SK-N-SH treated with all-trans-retinoic acid at 6 μM for 48 hours (cell line): ENCODE data around the gene BIK.

Source experiments
- ATAC-seq: fragments of 200-7000 bp; cut with Tn5 transposase; 3 replicates; pipeline ENCODE4 v1.9.1; 2020; ENCODE audit warnings: mild to moderate bottlenecking, moderate library complexity
- ARNTL ChIP-seq: fragments of 450-650 bp; formaldehyde crosslinking; IDR thresholded peaks from 2 replicates; pipeline ENCODE4 v1.5.0; 2020; ENCODE audit warnings: low read depth, mild to moderate bottlenecking, moderate library complexity, borderline replicate concordance
- BACH2 ChIP-seq: fragments of 250-450 bp; sonication (Bioruptor Pico); IDR thresholded peaks from 2 replicates; pipeline ENCODE4 v1.9.0; 2021; ENCODE audit warnings: mild to moderate bottlenecking, borderline replicate concordance
- CREB5 ChIP-seq: fragments of 250-450 bp; sonication (Bioruptor Pico); IDR thresholded peaks from 2 replicates; pipeline ENCODE4 v1.5.1; 2020; ENCODE audit warnings: low read depth, mild to moderate bottlenecking, moderate library complexity
- CSDC2 ChIP-seq: fragments of 250-450 bp; sonication (Bioruptor Pico); IDR thresholded peaks from 2 replicates; pipeline ENCODE4 v1.5.0; 2020; ENCODE audit warnings: mild to moderate bottlenecking, moderate library complexity
- CSRNP3 ChIP-seq: fragments of 250-450 bp; sonication (Bioruptor Pico); IDR thresholded peaks from 2 replicates; pipeline ENCODE4 v1.5.1; 2021; ENCODE audit warnings: mild to moderate bottlenecking, moderate library complexity
- ESRRG ChIP-seq: fragments of 250-450 bp; sonication (Bioruptor Pico); IDR thresholded peaks from 2 replicates; pipeline ENCODE4 v1.6.1; 2021; ENCODE audit warnings: mild to moderate bottlenecking
- GLIS3 ChIP-seq: fragments of 250-450 bp; sonication (Bioruptor Pico); IDR thresholded peaks from 2 replicates; pipeline ENCODE4 v1.5.0; 2020; ENCODE audit warnings: mild to moderate bottlenecking, moderate library complexity
- PATZ1 ChIP-seq: fragments of 250-450 bp; sonication (Bioruptor Pico); IDR thresholded peaks from 2 replicates; pipeline ENCODE4 v1.8.0; 2020; ENCODE audit warnings: mild to moderate bottlenecking, moderate library complexity, borderline replicate concordance
- PPARA ChIP-seq: fragments of 250-450 bp; sonication (Bioruptor Pico); IDR thresholded peaks from 2 replicates; pipeline ENCODE4 v1.5.0; 2020; ENCODE audit warnings: mild to moderate bottlenecking, borderline replicate concordance
- RARB ChIP-seq: fragments of 250-450 bp; sonication (Bioruptor Pico); IDR thresholded peaks from 2 replicates; pipeline ENCODE4 v1.8.0; 2021; ENCODE audit warnings: mild to moderate bottlenecking, moderate library complexity
- SNAI2 ChIP-seq: fragments of 250-450 bp; sonication (Bioruptor Pico); IDR thresholded peaks from 2 replicates; pipeline ENCODE4 v1.5.0; 2020; ENCODE audit warnings: mild to moderate bottlenecking, moderate library complexity
- TCF4 ChIP-seq: fragments of 250-450 bp; sonication (Bioruptor Pico); IDR thresholded peaks from 2 replicates; pipeline ENCODE4 v1.8.0; 2021; ENCODE audit warnings: mild to moderate bottlenecking, moderate library complexity, borderline replicate concordance
- TOX ChIP-seq: fragments of 250-450 bp; sonication (Bioruptor Pico); IDR thresholded peaks from 2 replicates; pipeline ENCODE4 v1.8.0; 2021; ENCODE audit warnings: mild to moderate bottlenecking, moderate library complexity, borderline replicate concordance
- TSHZ2 ChIP-seq: fragments of 250-450 bp; sonication (Bioruptor Pico); IDR thresholded peaks from 2 replicates; pipeline ENCODE4 v1.5.0; 2020; ENCODE audit warnings: mild to moderate bottlenecking, moderate library complexity
- ZC3H10 ChIP-seq: fragments of 250-450 bp; sonication (Bioruptor Pico); IDR thresholded peaks from 2 replicates; pipeline ENCODE4 v1.5.1; 2021; ENCODE audit warnings: mild to moderate bottlenecking, moderate library complexity
- ZFP3 ChIP-seq: fragments of 250-450 bp; sonication (Bioruptor Pico); IDR thresholded peaks from 2 replicates; pipeline ENCODE4 v1.5.0; 2020; ENCODE audit warnings: mild to moderate bottlenecking, moderate library complexity
- ZFP30 ChIP-seq: fragments of 450-650 bp; formaldehyde crosslinking; IDR thresholded peaks from 2 replicates; pipeline ENCODE4 v1.5.0; 2022; ENCODE audit warnings: mild to moderate bottlenecking, moderate library complexity
- ZNF565 ChIP-seq: fragments of 450-650 bp; formaldehyde crosslinking; conservative IDR thresholded peaks from 2 replicates; pipeline ENCODE4 v1.5.0; 2020; ENCODE audit warnings: low read depth, mild to moderate bottlenecking, moderate library complexity
- ZNF8 ChIP-seq: fragments of 450-650 bp; formaldehyde crosslinking; IDR thresholded peaks from 2 replicates; pipeline ENCODE4 v1.5.0; 2020; ENCODE audit warnings: mild to moderate bottlenecking, moderate library complexity
- TF ChIP-seq, protein P1 (sequence below): fragments of 250-450 bp; sonication (Bioruptor Pico); IDR thresholded peaks from 2 replicates; pipeline ENCODE4 v1.8.0; 2021; ENCODE audit warnings: low read depth, mild to moderate bottlenecking, moderate library complexity, borderline replicate concordance

Gene BIK

DNA sequence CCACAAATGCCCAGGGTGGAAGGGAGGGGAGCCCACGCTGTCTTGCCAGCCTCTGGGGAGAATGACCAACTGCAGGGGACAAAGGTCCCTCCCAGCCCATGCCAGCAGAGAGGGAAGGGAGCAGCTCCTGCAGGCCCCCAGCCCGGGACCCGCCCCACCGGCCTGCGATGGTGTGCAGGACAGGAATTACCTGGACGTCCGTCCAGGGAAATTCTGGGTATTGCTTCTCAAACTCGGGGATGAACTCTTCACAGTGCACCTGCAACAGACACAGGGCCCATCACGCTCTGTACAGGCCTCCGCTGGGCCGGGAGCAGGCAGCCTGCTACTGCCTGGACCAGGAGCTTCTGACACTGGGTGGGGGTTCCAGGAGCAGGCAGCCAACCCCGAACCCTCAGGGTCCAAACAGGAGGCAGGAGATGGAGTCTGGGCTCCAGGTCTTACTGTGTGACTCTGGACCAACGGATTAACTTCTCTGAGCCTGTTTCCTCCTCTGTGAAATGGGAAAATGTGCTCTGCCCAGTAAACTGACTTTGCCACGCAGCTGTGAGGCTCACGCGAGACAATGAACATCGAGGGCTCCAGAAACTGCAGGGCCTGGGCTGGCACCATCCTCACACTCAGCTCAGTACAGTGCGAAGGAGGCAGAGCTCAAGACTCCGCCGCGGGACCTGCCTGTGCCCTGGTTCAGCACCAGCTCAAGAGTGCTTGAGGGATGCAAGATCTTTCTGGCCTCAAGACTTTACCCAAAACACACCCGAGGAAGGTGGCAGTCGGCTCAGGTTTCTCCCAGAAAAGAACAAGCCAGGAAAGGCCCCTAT, 59.0 kb downstream of the BIK start:
- no peak for ATAC-seq
- no peak for TF ChIP-seq ZNF8 (CRISPR knock-in tag)
- TF ChIP-seq GLIS3 (CRISPR knock-in tag) = no peak
- no peak for TF ChIP-seq CREB5 (CRISPR knock-in tag)
- no peak for TF ChIP-seq TCF4
- TF ChIP-seq ZFP3 (CRISPR knock-in tag) = no peak
- no peak for TF ChIP-seq PPARA (CRISPR knock-in tag)
- no peak for TF ChIP-seq ZFP30 (CRISPR knock-in tag)
- TF ChIP-seq CSDC2 (CRISPR knock-in tag) = no peak
- TF ChIP-seq ARNTL (CRISPR knock-in tag) = no peak

- TF ChIP-seq ZC3H10 (no peak), ESRRG (CRISPR knock-in tag) (no peak), ZNF8 (CRISPR knock-in tag) (no peak), CSRNP3 (CRISPR knock-in tag) (no peak), RARB (CRISPR knock-in tag) (no peak), ZNF565 (CRISPR knock-in tag) (no peak)
- TF ChIP-seq, protein P1, sequence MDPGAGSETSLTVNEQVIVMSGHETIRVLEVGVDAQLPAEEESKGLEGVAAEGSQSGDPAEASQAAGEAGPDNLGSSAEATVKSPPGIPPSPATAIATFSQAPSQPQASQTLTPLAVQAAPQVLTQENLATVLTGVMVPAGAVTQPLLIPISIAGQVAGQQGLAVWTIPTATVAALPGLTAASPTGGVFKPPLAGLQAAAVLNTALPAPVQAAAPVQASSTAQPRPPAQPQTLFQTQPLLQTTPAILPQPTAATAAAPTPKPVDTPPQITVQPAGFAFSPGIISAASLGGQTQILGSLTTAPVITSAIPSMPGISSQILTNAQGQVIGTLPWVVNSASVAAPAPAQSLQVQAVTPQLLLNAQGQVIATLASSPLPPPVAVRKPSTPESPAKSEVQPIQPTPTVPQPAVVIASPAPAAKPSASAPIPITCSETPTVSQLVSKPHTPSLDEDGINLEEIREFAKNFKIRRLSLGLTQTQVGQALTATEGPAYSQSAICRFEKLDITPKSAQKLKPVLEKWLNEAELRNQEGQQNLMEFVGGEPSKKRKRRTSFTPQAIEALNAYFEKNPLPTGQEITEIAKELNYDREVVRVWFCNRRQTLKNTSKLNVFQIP = no peak
- no peak for ATAC-seq
These were observed 59.6 kb downstream of the BIK start for GRCh38 chr22:43170131-43170480.

DNA sequence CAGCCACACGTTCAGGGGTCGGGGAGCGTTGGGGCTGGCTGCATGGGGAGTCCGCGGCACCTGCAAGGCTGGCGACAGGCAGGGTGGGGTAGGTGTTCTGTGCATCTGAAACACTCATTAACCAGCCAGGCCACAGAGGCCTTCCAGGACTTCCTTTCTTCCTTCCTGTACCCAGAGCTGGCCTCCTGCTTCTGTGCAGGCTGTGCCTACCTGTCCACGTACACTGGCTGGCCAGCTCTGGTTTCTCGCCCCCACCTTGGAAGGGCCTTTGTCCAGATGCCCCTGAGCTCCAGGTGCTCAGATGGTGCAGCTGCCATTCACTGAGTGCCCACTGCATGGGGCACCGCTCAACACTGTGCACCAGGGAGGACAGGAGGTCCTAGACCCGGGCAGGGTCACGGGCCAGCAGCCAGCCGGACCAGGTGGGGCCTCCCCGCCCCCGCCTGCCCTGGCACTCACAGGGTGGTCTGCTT, 60.5 kb downstream of the BIK start:
- no peak for ATAC-seq
- no peak for TF ChIP-seq BACH2 (CRISPR knock-in tag)
- no peak for TF ChIP-seq PATZ1
- TF ChIP-seq TSHZ2 = no peak
- no peak for TF ChIP-seq ARNTL (CRISPR knock-in tag)
- no peak for TF ChIP-seq GLIS3 (CRISPR knock-in tag)
- TF ChIP-seq ZNF8 (CRISPR knock-in tag) = no peak

GRCh38 chr22:43171607-43172006, 61.1 kb downstream of the BIK start:
- TF ChIP-seq ZFP30 (CRISPR knock-in tag) (no peak), TOX (CRISPR knock-in tag) (no peak), SNAI2 (CRISPR knock-in tag) (no peak), CSRNP3 (CRISPR knock-in tag) (no peak)
- TF ChIP-seq, all 23 proteins: peak for 0
- no peak for ATAC-seq
